MM.1S (cell line): Measurements from ENCODE around the gene ETV3L.

Source experiments
- EZH2 ChIP-seq: fragments of 300-600 bp; sonication (generic); optimal IDR thresholded peaks from 2 replicates; pipeline ENCODE3; 2017; ENCODE audit warnings: low read depth, mild to moderate bottlenecking, antibody characterized with exemption, low read length, mixed read lengths
- TF ChIP-seq, protein P1 (sequence below): fragments of 300-600 bp; sonication (generic); IDR thresholded peaks from 2 replicates; pipeline ENCODE4 v1.5.1; 2016; ENCODE audit warnings: antibody characterized with exemption, low read length, mixed read lengths

DNA sequence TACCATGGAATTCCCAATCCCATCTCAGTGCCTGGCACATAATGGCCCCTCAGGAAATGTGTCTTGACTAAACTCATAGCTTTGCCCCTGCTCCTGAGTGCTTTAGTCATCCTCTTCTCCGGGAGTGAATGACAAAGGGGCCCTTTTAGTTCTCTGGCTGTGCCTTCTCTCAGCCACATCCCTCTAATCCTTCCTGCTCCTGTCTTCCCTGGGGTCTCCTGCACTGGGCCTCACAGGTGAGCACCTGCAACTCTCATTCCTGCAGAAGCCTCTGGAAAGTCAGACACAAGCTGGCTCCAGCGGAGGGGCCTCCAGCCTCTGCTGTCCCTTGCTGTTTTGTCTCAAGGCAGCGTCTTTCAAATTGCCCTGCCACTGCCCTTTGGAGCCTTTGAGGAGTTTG is 14.0 kb upstream of the ETV3L start:
- TF ChIP-seq, protein P1, sequence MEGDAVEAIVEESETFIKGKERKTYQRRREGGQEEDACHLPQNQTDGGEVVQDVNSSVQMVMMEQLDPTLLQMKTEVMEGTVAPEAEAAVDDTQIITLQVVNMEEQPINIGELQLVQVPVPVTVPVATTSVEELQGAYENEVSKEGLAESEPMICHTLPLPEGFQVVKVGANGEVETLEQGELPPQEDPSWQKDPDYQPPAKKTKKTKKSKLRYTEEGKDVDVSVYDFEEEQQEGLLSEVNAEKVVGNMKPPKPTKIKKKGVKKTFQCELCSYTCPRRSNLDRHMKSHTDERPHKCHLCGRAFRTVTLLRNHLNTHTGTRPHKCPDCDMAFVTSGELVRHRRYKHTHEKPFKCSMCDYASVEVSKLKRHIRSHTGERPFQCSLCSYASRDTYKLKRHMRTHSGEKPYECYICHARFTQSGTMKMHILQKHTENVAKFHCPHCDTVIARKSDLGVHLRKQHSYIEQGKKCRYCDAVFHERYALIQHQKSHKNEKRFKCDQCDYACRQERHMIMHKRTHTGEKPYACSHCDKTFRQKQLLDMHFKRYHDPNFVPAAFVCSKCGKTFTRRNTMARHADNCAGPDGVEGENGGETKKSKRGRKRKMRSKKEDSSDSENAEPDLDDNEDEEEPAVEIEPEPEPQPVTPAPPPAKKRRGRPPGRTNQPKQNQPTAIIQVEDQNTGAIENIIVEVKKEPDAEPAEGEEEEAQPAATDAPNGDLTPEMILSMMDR: no peak
- no peak for TF ChIP-seq EZH2
